Measurements from ENCODE around the gene ALOX5AP.
A peak's percentile ranks its signal among the peaks of the same experiment; 100 is the strongest.

ALOX5AP gene

DNA sequence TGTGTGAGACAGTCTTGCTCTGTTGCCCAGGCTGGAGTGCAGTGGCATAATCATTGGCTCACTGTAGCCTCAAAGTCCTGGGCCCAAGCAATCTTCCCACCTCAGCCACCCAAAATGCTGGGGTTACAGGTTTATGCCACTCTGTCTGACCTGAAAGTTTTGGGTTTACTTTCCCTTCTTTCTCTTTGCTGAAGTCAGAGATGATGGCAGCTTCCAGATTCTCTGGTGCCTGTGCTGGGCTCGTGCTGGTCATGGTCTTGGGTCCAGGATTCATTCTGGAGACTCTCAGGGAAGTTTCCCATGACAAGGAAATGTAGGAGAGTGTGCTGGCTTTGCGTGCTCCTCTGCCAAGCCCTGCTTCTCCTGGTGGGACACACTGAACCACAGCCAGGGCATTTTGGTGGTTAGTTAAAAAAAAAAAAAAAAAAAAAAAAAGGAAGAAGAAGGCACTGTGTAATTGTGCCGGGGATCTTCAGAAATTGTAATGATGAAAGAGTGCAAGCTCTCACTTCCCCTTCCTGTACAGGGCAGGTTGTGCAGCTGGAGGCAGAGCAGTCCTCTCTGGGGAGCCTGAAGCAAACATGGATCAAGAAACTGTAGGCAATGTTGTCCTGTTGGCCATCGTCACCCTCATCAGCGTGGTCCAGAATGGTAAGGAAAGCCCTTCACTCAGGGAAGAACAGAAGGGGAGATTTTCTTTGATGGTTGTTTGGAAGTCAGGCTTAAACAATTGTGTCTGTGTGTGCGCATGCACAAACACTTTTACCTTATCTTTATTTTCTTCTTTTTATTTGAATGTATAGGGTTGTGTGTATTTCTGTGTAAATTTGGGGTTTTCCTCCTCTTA lies at the start of gene ALOX5AP:
TSS of gene ALOX5AP (plus strand) at position 519 of the 847 bp plus-strand sequence. CDS start at position 582, 63 bp downstream.
- DNase-seq (ENCODE audit: extremely low read depth, insufficient read length), result peak; percentile 60
- H3K4me3 ChIP-seq (replicated peaks; ENCODE audit: low read depth, low read length), result peak within 1 kb of the TSS; percentile 49
- H3K27me3 ChIP-seq (replicated peaks; ENCODE audit: control insufficient read depth, insufficient read depth, low read length), result no peaks in the 10 kb centered on the region
- TF ChIP-seq, protein P1, sequence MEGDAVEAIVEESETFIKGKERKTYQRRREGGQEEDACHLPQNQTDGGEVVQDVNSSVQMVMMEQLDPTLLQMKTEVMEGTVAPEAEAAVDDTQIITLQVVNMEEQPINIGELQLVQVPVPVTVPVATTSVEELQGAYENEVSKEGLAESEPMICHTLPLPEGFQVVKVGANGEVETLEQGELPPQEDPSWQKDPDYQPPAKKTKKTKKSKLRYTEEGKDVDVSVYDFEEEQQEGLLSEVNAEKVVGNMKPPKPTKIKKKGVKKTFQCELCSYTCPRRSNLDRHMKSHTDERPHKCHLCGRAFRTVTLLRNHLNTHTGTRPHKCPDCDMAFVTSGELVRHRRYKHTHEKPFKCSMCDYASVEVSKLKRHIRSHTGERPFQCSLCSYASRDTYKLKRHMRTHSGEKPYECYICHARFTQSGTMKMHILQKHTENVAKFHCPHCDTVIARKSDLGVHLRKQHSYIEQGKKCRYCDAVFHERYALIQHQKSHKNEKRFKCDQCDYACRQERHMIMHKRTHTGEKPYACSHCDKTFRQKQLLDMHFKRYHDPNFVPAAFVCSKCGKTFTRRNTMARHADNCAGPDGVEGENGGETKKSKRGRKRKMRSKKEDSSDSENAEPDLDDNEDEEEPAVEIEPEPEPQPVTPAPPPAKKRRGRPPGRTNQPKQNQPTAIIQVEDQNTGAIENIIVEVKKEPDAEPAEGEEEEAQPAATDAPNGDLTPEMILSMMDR (IDR thresholded peaks at IDR 0.05; ENCODE audit: insufficient read depth, low read length, poor library complexity, severe bottlenecking), result no peak
- H3K36me3 ChIP-seq (ENCODE audit: control insufficient read depth, insufficient read depth, low read length), result no peaks in the 10 kb centered on the region

DNA sequence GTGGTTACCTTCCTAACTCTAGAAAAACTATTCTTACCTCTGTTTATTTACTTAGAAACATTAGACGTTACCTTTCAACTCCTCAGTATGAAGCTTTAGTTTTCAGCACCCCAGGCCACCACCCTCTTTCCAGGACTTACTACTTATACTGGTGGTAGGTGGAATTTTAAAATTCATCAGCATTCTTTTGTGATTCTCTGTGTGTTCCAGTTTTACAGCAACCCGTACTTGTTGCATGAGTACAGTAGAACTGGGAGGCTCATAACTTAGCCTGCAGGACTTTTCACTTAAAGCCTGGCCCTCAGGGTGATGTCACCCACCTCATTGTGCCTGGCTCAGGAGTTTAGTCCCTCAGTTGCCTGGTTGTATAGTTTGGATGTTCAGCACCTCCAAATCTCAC lies 49.4 kb upstream of the ALOX5AP start:
- TF ChIP-seq, protein P1 (IDR thresholded peaks at IDR 0.05; ENCODE audit: insufficient read depth, low read length, poor library complexity, severe bottlenecking), result no peak
- H3K4me3 ChIP-seq (replicated peaks; ENCODE audit: low read depth, low read length), result no peak overlapping the region
- H3K36me3 ChIP-seq (ENCODE audit: control insufficient read depth, insufficient read depth, low read length), result no peaks in the 10 kb centered on the region
- no peak for DNase-seq (ENCODE audit: extremely low read depth, insufficient read length)
- H3K27me3 ChIP-seq (replicated peaks; ENCODE audit: control insufficient read depth, insufficient read depth, low read length), result no peaks in the 10 kb centered on the region; the same call in 1 of the 2 replicates

DNA sequence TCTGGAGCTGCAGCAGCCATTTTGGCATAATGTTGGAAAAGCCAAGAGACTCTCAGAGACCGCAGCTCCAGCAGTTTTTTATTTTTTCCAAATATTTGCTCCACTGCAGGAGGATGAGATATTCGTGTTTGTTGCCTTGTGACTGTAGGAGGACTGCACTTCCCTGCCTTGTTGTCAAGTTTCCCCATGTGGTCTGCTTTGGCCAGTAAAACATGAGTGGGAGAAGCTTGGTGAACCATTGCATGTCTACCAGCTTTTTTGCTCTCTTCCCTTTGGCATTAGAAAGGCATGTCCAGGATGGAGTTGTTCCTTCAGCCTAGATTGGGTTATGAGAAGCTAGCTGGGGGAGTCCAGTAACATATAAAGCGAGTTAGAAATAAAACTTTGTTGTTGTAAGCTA lies 47.7 kb upstream of the ALOX5AP start:
- Histone ChIP-seq H3K27me3 (replicated peaks; ENCODE audit: control insufficient read depth, insufficient read depth, low read length) (no peaks in the 10 kb centered on the region; the same call in 1 of the 2 replicates), H3K36me3 (ENCODE audit: control insufficient read depth, insufficient read depth, low read length) (no peaks in the 10 kb centered on the region), H3K4me3 (replicated peaks; ENCODE audit: low read depth, low read length) (no peak overlapping the region)
- TF ChIP-seq, protein P1 (IDR thresholded peaks at IDR 0.05; ENCODE audit: insufficient read depth, low read length, poor library complexity, severe bottlenecking), result no peak
- DNase-seq (ENCODE audit: extremely low read depth, insufficient read length), result no peak

DNA sequence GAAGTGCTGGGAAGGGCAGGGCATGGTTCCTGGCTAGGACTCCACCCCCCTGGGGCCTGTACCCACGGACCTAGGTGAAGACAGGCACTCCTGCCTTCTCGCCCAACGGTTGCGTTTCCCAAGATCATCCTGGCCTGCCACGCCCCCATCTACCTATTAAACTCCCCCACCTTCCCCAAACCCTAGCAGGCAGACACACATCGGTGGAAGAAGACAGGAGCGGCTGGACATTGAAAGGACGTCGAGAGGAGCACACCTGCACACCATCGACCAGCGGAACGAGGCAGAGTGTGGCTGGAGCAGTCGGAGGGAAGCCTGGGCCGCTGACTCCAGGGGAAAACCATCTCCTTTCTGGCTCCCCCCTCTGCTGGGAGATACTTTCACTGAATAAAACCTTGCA lies 45.6 kb upstream of the ALOX5AP start:
- Histone ChIP-seq H3K27me3 (replicated peaks; ENCODE audit: control insufficient read depth, insufficient read depth, low read length) (peaks cover under 1% of the 10 kb centered on the region), H3K4me3 (replicated peaks; ENCODE audit: low read depth, low read length) (no peak overlapping the region), H3K36me3 (ENCODE audit: control insufficient read depth, insufficient read depth, low read length) (no peaks in the 10 kb centered on the region)
- TF ChIP-seq, protein P1 (IDR thresholded peaks at IDR 0.05; ENCODE audit: insufficient read depth, low read length, poor library complexity, severe bottlenecking), result no peak
- no peak for DNase-seq (ENCODE audit: extremely low read depth, insufficient read length)

DNA sequence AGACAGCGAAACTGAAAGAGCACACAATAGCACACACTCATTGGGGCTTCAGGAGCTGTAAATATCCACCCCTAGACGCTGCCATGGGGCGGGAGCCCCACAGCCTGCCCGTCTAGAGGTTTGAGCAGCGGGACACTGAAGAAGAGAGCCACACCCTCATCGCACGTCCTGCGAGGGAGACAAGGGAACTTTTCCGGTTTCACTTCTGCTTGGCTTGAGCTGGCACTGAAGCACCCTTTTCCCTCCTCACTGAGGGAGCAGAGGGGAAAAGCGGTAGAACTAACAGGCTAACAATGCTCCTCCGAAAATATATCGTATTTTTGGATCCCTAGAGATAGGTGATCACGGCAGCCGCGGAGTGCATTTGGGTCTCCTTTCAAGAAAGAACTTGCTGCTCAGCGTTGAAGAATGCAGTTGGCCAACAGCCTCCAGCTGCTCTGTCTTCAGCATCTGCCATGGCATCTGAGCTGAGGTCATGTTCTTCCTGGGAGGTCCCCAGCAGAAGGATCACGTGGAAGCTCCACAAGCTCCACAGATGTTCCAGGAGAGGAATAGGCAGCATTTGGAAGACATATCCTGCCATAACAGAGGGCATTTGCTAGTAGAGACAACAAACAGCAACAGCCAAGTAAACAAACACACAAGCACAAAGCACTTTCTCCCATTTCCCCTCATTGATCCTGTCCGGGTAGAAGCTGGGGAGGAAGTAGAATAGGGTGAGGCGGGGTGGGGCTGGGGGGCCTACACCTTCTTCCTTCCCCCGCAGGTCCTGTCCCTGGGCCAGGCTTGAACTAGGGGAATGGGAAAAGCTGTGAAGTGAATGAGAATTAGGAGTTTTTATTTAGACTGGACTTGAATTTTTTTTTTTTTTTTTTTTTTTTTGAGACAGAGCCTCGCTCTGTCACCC lies 44.8 kb upstream of the ALOX5AP start:
- peak; percentile 45 for DNase-seq (ENCODE audit: extremely low read depth, insufficient read length)
- peak overlapping the region; percentile 58 for H3K4me3 ChIP-seq (replicated peaks; ENCODE audit: low read depth, low read length)
- peaks cover 2% of the 10 kb centered on the region for H3K27me3 ChIP-seq (replicated peaks; ENCODE audit: control insufficient read depth, insufficient read depth, low read length)
- H3K36me3 ChIP-seq (ENCODE audit: control insufficient read depth, insufficient read depth, low read length), result no peaks in the 10 kb centered on the region
- TF ChIP-seq, protein P1 (IDR thresholded peaks at IDR 0.05; ENCODE audit: insufficient read depth, low read length, poor library complexity, severe bottlenecking), result no peak
